HEK293 (cell line): ENCODE measurements around the gene SEMA4B.

Experiments used
- KLF10 ChIP-seq: fragments of 450-650 bp; IDR thresholded peaks from 2 replicates; pipeline ENCODE4 v1.5.1; 2018; ENCODE audit warnings: missing biosample characterization, mild to moderate bottlenecking, missing genetic modification characterization
- MZF1 ChIP-seq: fragments of 450-650 bp; formaldehyde crosslinking; IDR thresholded peaks from 2 replicates; pipeline ENCODE4 v1.5.1; 2017; ENCODE audit warnings: missing biosample characterization, missing genetic modification characterization, borderline replicate concordance
- YY2 ChIP-seq: fragments of 450-650 bp; formaldehyde crosslinking; IDR thresholded peaks from 2 replicates; pipeline ENCODE4 v1.5.1; 2016; ENCODE audit warnings: missing biosample characterization, missing genetic modification characterization
- ZBTB20 ChIP-seq: fragments of 450-650 bp; formaldehyde crosslinking; IDR thresholded peaks from 2 replicates; pipeline ENCODE4 v1.5.1; 2016; ENCODE audit warnings: missing biosample characterization, missing genetic modification characterization
- ZBTB8A ChIP-seq: fragments of 450-650 bp; formaldehyde crosslinking; IDR thresholded peaks from 2 replicates; pipeline ENCODE4 v1.5.1; 2016; ENCODE audit warnings: missing biosample characterization, missing genetic modification characterization
- ZFHX2 ChIP-seq: fragments of 450-650 bp; formaldehyde crosslinking; conservative IDR thresholded peaks from 2 replicates; pipeline ENCODE4 v1.5.1; 2016; ENCODE audit warnings: missing biosample characterization, missing genetic modification characterization
- ZIC2 ChIP-seq: fragments of 450-650 bp; formaldehyde crosslinking; IDR thresholded peaks from 2 replicates; pipeline ENCODE4 v1.5.1; 2016; ENCODE audit warnings: missing biosample characterization, missing genetic modification characterization
- ZNF18 ChIP-seq: fragments of 450-650 bp; formaldehyde crosslinking; IDR thresholded peaks from 2 replicates; pipeline ENCODE4 v1.5.1; 2016; ENCODE audit warnings: missing biosample characterization, missing genetic modification characterization
- ZNF514 ChIP-seq: fragments of 450-650 bp; formaldehyde crosslinking; IDR thresholded peaks from 2 replicates; pipeline ENCODE4 v1.5.1; 2016; ENCODE audit warnings: missing biosample characterization, missing genetic modification characterization
- ZNF785 ChIP-seq: fragments of 450-650 bp; formaldehyde crosslinking; IDR thresholded peaks from 2 replicates; pipeline ENCODE4 v1.5.1; 2016; ENCODE audit warnings: missing biosample characterization, missing genetic modification characterization
- ZSCAN16 ChIP-seq: fragments of 450-650 bp; formaldehyde crosslinking; IDR thresholded peaks from 2 replicates; pipeline ENCODE4 v1.5.1; 2016; ENCODE audit warnings: missing biosample characterization, missing genetic modification characterization
- ZSCAN4 ChIP-seq: fragments of 450-650 bp; formaldehyde crosslinking; IDR thresholded peaks from 2 replicates; pipeline ENCODE4 v1.5.1; 2017; ENCODE audit warnings: missing biosample characterization, missing genetic modification characterization
- TF ChIP-seq, protein P1 (sequence below): fragments of 450-650 bp; formaldehyde crosslinking; IDR thresholded peaks from 2 replicates; pipeline ENCODE4 v1.5.1; 2016; ENCODE audit warnings: missing biosample characterization, missing genetic modification characterization, borderline replicate concordance
- TF ChIP-seq, protein P2 (sequence below): fragments of 450-650 bp; formaldehyde crosslinking; conservative IDR thresholded peaks from 2 replicates; pipeline ENCODE4 v1.5.1; 2016; ENCODE audit warnings: low read depth, missing biosample characterization, missing genetic modification characterization
- TF ChIP-seq, protein P3 (sequence below): fragments of 450-650 bp; formaldehyde crosslinking; IDR thresholded peaks from 2 replicates; pipeline ENCODE4 v1.5.1; 2016; ENCODE audit warnings: missing biosample characterization, missing genetic modification characterization
- TF ChIP-seq, protein P4 (sequence below): sonication (generic); formaldehyde crosslinking; IDR thresholded peaks from 2 replicates; pipeline ENCODE4 v1.8.1; 2022; ENCODE audit warnings: mild to moderate bottlenecking, moderate library complexity, missing genetic modification reagents

SEMA4B gene

GRCh38 chr15:90203922-90204321, 2.8 kb downstream of the SEMA4B start (continued):
- TF ChIP-seq, protein P1, sequence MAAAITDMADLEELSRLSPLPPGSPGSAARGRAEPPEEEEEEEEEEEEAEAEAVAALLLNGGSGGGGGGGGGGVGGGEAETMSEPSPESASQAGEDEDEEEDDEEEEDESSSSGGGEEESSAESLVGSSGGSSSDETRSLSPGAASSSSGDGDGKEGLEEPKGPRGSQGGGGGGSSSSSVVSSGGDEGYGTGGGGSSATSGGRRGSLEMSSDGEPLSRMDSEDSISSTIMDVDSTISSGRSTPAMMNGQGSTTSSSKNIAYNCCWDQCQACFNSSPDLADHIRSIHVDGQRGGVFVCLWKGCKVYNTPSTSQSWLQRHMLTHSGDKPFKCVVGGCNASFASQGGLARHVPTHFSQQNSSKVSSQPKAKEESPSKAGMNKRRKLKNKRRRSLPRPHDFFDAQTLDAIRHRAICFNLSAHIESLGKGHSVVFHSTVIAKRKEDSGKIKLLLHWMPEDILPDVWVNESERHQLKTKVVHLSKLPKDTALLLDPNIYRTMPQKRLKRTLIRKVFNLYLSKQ (tag by site-specific recombination) = no peak
- TF ChIP-seq MZF1 (no peak), ZSCAN4 (no peak), ZIC2 (tag by site-specific recombination) (peak; percentile 67), ZSCAN16 (tag by site-specific recombination) (no peak), ZFHX2 (tag by site-specific recombination) (no peak), ZBTB20 (tag by site-specific recombination) (0 out of 2 replicates have a peak, but pooled peaks have one; percentile 13), ZNF514 (tag by site-specific recombination) (no peak), ZNF785 (tag by site-specific recombination) (no peak), YY2 (no peak), ZNF18 (no peak), ZBTB8A (tag by site-specific recombination) (peak; percentile 58; the same call in 1 of the 2 replicates), KLF10 (tag by site-specific recombination) (no peak)
- TF ChIP-seq, protein P2, sequence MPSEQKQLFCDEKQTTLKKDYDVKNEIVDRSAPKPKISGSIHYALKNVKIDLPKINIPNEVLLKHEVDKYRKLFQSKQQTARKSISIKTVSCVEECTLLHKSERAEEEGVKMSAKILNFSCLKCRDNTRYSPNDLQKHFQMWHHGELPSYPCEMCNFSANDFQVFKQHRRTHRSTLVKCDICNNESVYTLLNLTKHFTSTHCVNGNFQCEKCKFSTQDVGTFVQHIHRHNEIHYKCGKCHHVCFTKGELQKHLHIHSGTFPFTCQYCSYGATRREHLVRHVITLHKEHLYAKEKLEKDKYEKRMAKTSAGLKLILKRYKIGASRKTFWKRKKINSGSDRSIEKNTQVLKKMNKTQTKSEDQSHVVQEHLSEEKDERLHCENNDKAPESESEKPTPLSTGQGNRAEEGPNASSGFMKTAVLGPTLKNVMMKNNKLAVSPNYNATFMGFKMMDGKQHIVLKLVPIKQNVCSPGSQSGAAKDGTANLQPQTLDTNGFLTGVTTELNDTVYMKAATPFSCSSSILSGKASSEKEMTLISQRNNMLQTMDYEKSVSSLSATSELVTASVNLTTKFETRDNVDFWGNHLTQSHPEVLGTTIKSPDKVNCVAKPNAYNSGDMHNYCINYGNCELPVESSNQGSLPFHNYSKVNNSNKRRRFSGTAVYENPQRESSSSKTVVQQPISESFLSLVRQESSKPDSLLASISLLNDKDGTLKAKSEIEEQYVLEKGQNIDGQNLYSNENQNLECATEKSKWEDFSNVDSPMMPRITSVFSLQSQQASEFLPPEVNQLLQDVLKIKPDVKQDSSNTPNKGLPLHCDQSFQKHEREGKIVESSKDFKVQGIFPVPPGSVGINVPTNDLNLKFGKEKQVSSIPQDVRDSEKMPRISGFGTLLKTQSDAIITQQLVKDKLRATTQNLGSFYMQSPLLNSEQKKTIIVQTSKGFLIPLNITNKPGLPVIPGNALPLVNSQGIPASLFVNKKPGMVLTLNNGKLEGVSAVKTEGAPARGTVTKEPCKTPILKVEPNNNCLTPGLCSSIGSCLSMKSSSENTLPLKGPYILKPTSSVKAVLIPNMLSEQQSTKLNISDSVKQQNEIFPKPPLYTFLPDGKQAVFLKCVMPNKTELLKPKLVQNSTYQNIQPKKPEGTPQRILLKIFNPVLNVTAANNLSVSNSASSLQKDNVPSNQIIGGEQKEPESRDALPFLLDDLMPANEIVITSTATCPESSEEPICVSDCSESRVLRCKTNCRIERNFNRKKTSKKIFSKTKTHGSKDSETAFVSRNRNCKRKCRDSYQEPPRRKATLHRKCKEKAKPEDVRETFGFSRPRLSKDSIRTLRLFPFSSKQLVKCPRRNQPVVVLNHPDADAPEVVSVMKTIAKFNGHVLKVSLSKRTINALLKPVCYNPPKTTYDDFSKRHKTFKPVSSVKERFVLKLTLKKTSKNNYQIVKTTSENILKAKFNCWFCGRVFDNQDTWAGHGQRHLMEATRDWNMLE = no peak
- TF ChIP-seq, protein P3, sequence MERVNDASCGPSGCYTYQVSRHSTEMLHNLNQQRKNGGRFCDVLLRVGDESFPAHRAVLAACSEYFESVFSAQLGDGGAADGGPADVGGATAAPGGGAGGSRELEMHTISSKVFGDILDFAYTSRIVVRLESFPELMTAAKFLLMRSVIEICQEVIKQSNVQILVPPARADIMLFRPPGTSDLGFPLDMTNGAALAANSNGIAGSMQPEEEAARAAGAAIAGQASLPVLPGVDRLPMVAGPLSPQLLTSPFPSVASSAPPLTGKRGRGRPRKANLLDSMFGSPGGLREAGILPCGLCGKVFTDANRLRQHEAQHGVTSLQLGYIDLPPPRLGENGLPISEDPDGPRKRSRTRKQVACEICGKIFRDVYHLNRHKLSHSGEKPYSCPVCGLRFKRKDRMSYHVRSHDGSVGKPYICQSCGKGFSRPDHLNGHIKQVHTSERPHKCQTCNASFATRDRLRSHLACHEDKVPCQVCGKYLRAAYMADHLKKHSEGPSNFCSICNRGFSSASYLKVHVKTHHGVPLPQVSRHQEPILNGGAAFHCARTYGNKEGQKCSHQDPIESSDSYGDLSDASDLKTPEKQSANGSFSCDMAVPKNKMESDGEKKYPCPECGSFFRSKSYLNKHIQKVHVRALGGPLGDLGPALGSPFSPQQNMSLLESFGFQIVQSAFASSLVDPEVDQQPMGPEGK (tag by site-specific recombination) = no peak
- TF ChIP-seq, protein P4, sequence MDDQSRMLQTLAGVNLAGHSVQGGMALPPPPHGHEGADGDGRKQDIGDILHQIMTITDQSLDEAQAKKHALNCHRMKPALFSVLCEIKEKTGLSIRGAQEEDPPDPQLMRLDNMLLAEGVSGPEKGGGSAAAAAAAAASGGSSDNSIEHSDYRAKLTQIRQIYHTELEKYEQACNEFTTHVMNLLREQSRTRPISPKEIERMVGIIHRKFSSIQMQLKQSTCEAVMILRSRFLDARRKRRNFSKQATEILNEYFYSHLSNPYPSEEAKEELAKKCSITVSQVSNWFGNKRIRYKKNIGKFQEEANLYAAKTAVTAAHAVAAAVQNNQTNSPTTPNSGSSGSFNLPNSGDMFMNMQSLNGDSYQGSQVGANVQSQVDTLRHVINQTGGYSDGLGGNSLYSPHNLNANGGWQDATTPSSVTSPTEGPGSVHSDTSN (CRISPR knock-in tag) = no peak
